Inferior parietal cortex (tissue), 1 donor: Measurements from ENCODE around the gene GON7.
"Not testable (repeated sequence)": the region's sequence is repeated elsewhere in the genome, so short reads cannot be mapped to it uniquely, and the experiment has no call there.

Experiments
- DNase-seq: peaks from one replicate; pipeline ENCODE4 v3.0.0-alpha.2; 2016; ENCODE audit errors: extremely low spot score

The GON7 gene

DNA sequence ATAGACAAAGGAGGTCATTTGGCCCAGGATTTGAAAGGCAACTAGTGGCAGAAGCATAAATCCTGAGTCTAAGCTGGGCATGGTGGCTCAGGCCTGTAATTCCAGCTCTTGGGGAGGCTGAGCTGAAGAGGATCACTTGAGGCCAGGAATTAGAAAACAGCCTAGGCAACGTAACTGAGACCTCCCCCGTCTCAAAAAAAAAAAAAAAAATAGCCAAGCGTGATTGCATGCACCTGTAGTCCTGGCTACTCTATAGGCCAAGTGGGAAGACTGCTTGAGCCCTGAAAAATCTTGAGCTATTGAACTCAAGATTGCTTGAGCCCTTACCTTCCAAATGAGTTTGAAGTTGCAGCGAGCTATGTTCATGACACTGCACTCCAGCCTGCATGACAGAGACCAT lies 7.8 kb downstream of the GON7 start:
- DNase-seq: no peak

GRCh38 chr14:93195316-93195999 lies 11.4 kb downstream of the GON7 start:
- DNase-seq: no peak

GRCh38 chr14:93186956-93187355 lies 19.9 kb downstream of the GON7 start:
- DNase-seq: no peak

DNA sequence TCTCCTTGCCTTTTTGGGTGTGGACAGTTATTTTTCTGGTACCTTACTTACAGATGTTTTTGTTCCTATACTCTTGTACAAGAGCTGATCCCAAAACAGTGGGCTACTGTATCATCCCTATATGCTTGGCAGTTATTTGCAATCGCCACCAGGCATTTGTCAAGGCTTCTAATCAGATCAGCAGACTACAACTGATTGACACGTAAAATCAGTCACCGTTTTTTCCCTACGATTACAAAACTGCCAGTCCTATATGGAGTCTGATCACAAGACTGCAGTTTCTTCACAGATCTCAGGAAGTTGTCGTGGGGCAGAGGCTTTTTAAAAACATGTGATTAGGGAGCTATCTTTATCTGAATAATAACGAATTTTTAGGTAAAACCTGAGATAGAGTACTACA lies 20.4 kb downstream of the GON7 start:
- no peak for DNase-seq

- DNase-seq: peak; percentile 42
Observed at GRCh38 chr14:93185349-93185720, 21.5 kb downstream of the GON7 start.

DNA sequence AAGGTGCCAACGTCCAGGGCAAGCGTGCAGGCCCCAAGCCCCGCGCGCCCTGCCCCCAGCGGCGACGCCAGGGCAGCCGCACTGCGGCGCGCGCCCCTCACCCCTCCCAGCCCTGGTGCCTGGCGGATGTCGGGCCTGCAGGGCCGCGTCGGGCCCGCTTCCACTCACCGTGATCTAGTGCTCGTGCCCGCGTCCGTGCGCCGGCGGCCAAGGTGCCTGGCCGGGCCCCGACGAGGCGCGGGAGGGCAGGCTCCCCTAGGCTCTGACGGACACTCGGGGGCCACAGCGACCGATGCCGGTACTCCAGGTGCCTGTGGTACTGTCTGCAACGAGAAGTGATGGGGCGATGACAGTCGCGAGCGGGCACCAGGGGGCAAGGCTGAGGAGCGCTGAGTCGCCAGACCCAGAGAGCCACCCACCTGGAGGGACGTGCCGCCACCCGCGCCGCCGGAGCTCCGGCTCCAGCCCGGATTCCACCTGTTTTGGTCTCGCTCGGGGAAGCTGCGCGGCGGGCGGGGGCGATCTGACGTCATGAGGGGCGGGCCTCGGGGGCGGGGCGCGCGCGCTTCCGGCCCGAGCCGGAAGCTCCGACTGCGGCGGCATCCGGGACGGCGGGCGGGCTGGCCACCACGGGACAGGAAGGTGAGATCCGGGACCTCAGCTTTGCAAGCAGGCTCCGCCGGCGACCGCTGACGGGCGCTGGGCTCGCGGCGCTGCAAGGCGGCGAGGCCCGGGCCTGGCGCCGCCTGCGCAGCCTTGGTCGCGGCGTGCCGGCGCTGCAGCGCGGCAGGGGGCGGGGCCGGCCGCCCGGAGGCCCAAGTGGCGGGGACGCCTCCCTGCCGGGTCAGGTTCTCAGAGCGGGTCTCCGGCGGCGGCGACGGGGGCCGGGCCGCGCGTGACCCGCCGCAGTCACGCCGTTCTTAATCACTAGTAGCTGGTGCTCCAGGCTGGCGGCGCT lies 22.2 kb downstream of the GON7 start, which contains the start of the genes LYSET and MOAP1:
LYSET (plus strand) TSS at position 927 of the 958 bp plus-strand sequence. CDS start 89 bp downstream, outside the sequence.
MOAP1 (minus strand) TSS at position 507 of the 958 bp plus-strand sequence. CDS start 655 bp downstream, outside the sequence.
- DNase-seq: peak; percentile 74

- DNase-seq: no peak
Observed at GRCh38 chr14:93183596-93184317, 23.1 kb downstream of the GON7 start.

- DNase-seq: no peak
Observed at GRCh38 chr14:93175492-93175891, 31.4 kb downstream of the GON7 start.

- DNase-seq: not testable (repeated sequence)
Observed at GRCh38 chr14:93174731-93175130, 32.1 kb downstream of the GON7 start.

DNA sequence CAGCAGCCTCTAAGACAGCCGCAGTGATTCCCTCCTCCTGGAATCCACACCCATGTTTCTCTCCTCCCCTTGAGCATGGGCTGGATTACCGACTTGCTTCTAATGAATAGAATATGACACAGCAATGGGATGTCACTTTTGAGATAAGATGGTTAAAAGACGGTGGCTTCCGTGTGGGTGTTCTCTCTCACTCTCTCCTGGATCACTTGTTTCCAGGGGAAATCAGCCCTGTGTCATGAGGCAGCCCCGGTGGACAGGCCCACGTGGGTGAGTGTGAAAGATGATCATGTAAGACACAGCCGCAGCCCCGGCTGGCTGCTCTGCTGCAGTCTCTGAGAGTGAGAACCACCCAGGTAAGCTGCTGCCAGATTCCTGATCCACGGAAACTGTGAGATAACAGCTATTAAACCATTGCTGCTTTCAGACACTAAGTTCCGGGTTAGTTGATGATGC lies 32.9 kb downstream of the GON7 start:
- no peak for DNase-seq

DNA sequence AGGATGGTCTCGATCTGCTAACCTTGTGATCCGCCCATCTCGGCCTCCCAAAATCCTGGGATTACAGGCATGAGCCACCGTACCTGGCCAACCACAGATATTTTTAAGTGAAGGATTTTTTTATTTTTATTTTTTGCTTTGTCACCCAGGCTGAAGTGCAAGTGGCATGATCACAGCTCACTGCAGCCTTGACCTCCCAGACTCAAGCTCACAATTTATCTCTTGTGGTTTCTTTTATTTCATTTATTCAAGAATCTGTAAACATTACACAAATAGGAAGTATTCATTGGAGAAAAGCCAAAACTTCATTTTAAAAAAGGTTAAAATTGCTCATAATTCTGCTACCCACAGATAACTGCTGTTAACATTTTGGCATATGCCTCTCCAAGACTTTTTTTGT lies 35.5 kb downstream of the GON7 start:
- no peak for DNase-seq

DNA sequence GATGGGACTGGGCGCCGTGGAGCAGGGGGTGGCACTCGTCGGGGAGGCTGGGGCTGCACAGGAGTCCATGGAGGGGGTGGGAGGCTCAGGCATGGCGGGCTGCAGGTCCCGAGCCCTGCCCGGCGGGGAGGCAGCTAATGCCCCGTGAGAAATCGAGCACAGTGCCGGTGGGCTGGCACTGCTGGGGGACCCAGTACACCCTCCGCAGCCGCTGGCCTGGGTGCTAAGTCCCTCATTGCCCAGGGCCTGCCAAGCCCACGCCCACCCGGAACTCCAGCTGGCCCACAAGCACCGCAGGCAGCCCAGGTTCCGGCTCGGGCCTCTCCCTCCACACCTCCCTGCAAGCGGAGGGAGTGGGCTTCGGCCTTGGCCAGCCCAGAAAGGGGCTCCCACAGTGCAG lies 36.7 kb downstream of the GON7 start:
- DNase-seq: not testable (repeated sequence)

GRCh38 chr14:93169619-93170018 lies 37.2 kb downstream of the GON7 start:
- DNase-seq: not testable (repeated sequence)

GRCh38 chr14:93168610-93169009 lies 38.3 kb downstream of the GON7 start:
- not testable (repeated sequence) for DNase-seq

DNA sequence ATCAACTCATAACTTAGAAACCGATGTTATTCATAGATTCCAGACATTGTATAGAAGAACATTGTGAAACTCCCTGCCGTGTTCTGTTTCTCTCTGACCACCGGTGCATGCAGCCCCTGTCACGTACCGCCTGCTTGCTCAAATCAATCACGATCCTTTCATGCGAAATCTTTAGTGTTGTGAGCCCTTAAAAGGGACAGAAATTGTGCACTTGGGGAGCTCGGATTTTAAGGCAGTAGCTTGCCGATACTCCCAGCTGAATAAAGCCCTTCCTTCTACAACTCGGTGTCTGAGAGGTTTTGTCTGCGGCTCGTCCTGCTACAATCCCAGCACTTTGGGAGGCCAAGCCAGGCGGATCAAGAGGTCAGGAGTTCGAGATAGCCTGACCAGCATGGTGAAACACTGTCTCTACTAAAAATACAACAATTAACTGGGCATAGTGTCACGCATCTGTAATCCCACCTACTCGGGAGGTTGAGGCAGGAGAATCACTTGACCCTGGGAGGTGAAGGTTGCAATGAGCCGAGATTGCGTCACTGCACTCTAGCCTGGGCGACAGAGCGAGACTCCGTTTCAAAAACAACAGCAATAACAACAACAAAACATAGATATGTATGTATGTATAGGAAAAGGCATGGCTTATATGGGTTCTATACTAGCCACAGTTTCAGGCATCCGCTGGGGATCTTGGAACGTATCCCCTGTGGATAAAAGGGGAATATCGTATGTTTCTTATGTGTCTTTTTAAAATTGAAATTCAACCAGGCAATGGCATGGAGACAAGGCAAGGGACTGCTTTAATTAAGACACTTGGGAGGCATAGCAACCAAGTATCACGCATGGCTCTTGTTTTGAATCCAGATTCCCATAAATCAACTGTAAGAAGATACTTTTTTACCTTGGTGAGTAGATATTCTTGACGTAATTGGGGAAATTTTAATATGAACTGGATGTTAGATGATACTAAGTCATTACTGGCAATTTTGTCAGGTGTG lies 41.3 kb downstream of the GON7 start:
- not testable (repeated sequence) for DNase-seq

DNA sequence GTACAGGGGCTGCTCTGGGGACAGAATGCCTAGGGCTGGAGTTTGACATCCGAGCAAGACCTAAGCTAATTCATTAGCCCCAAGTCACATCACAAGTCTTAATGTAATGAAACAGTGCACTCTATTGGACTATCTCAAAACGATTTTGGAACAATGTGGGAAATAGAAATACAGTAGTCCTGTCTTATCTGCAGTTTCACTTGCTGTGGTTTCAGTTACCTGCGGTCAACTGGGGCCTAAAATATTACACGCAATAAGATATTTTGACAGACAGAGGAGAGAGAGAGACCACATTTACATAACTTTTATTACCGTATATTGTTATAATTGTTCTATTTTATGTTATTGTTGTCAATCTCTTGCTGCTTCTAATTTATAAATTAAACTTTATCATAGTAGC lies 43.3 kb downstream of the GON7 start:
- DNase-seq: no peak

DNA sequence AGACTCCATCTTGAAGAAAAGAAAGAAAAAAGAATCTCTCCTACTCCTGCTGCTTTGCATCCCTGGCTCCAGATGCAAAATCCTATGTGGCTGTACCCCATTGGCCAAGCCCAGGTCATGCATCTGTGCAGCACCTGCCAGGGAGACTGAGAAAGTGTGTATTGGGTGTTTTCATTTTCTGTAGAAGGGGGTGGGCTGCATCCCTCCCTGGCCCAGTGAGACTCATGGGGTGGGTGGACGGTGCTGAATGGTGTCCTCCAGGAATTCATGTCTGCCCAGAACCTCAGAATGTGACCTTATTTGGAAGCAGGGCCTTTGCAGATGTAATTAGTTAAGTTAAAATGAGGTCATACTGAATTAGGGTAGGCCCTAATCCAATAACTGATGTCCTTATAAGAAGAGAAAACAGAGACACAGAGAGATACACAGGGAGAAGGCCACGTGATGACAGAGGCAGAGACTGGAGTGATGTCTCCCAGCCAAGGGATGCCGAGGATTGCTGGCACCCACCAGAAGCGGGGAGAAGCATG lies 45.4 kb downstream of the GON7 start:
- no peak for DNase-seq

DNA sequence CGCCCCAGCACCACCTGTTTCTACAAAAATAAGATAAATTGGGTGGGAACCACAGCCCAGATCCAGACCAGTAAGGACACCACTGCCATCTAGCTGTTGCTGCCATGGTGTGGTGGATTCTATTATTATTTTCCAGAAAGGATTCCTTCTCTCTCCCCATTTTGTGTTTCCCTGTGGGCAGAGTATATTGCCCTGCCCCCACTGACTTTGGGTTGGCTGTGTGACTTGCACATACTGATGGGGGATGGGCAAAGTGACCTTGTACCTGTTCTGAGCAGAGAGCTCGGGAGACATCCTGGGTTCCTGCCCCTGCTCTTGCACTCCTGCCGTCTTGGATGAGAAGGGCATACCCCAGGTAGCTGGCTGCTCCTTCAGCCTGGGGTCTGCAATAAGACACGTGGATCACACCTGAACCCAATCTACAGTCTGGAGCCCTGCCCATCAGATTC lies 46.5 kb downstream of the GON7 start:
- DNase-seq: no peak

- DNase-seq: not testable (repeated sequence)
Observed at GRCh38 chr14:93159625-93160352, 47.1 kb downstream of the GON7 start.

DNA sequence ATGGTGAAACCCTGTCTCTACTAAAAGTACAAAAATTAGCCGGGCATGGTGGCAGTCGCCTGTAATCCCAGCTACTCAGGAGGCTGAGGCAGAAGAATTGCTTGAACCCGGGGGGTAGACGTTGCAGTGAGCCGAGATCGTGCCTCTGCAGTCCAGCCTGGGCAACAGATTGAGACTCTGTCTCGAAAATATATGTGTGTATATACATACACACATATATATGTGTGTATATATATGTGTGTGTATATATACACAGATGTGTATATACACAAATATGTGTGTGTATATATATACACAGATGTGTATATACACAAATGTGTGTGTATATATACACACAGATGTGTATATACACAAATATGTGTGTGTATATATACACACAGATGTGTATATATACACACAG lies 48.5 kb downstream of the GON7 start:
- DNase-seq: not testable (repeated sequence)
